HG02678 (cell line): ENCODE measurements around the gene SMARCB1.

Source experiments
- ATAC-seq: cut with Tn5 transposase; IDR thresholded peaks from one replicate; pipeline ENCODE4 v1.9.1; 2021; ENCODE audit warnings: mild to moderate bottlenecking, moderate library complexity; ENCODE audit not compliant: unreplicated experiment

Gene SMARCB1

DNA sequence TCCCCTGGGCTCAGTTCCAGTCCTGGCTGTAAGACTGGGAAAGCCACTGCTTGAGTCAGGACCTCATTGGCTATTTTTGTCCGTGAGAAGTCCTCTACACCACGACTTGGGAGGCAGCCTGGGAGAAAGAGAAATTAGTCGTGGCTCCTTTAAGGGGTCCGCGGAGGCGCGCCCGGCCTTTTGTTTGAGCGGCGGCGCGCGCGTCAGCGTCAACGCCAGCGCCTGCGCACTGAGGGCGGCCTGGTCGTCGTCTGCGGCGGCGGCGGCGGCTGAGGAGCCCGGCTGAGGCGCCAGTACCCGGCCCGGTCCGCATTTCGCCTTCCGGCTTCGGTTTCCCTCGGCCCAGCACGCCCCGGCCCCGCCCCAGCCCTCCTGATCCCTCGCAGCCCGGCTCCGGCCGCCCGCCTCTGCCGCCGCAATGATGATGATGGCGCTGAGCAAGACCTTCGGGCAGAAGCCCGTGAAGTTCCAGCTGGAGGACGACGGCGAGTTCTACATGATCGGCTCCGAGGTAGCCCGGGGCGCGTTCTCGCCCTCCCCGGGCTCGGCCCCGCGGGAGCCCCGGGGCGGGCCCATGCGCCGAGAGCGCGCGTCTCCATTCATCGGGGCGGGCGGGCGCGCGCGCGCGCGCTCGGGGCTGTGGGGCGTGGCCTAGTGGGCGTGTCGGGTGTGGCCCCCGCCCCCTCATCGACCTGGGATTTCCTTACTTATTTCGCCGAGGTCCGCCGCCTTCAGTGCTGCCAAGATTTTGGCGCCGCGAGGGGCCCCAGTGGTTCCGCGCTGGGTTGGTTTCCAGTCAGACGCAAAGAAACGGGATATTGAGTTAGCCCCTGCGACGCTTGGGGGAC is at the start of gene SMARCB1:
TSS of gene SMARCB1 (plus strand) at position 215 of the 848 bp plus-strand sequence. CDS start at position 419, 204 bp downstream.
- peak; percentile 73 for ATAC-seq

DNA sequence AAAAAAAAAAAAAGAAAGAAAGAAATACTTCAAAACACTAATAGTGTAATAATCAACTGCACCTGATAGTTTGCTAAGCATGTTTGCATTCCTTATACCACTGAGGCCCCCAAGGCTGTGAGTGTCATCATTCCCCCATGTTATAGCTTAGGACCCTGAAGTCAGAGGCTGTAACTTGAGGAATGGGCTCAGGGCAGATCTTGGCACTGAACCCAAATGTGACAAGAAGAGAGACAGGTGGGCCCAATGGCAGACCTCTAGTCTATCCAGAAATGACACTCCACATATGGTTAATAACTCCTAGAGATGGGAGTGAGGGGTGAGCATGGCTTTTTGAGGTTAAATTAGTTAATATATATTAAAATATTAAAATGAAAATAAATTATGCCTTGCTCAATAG is 49.1 kb upstream of the SMARCB1 start:
- ATAC-seq: no peak

- ATAC-seq: no peak
These were observed 44.1 kb upstream of the SMARCB1 start for GRCh38 chr22:23742505-23743264.

DNA sequence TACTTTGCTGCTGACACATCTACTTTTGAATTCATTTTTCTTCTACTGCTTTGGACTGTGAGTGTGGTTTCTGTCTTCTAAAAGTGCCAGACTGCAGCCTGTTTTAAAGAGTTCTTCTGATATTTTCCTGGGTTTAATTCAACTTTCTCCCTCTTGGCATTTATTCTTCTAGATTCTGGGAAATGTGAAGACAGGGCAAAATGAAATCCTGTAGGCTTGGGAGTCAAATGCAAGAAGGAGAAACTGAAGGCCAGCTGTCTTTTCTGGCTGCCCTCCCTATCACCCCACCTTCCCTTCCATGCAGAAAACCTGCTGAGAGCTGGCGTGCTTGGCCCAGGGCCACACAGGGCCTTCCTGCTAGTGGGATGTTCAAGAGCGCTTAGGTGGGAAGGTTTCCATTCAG is 43.5 kb upstream of the SMARCB1 start:
- no peak for ATAC-seq

DNA sequence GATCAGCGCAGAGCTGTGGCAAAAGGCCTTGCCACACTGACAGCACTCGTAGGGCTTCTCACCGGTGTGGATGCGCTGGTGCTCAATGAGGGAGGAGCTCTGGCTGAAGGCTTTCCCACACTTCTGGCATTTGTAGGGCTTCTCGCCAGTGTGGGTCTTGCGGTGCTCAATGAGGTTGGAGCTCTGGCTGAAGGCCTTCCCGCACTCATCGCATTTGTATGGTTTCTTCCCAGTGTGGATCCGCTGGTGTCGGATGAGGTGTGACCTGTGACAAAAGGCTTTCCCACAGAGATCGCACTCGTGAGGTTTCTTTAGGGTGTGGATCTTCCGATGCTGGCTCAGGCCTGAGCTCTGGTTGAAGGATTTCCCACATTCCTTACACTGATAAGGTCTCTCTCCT is 42.8 kb upstream of the SMARCB1 start:
- ATAC-seq: no peak

GRCh38 chr22:23744485-23744884 is 42.3 kb upstream of the SMARCB1 start:
- ATAC-seq: no peak

GRCh38 chr22:23745791-23746190 is 41.0 kb upstream of the SMARCB1 start:
- no peak for ATAC-seq

- no peak for ATAC-seq
These were observed 36.9 kb upstream of the SMARCB1 start for GRCh38 chr22:23749841-23750301.

- no peak for ATAC-seq
These were observed 36.4 kb upstream of the SMARCB1 start for GRCh38 chr22:23750367-23750713.

DNA sequence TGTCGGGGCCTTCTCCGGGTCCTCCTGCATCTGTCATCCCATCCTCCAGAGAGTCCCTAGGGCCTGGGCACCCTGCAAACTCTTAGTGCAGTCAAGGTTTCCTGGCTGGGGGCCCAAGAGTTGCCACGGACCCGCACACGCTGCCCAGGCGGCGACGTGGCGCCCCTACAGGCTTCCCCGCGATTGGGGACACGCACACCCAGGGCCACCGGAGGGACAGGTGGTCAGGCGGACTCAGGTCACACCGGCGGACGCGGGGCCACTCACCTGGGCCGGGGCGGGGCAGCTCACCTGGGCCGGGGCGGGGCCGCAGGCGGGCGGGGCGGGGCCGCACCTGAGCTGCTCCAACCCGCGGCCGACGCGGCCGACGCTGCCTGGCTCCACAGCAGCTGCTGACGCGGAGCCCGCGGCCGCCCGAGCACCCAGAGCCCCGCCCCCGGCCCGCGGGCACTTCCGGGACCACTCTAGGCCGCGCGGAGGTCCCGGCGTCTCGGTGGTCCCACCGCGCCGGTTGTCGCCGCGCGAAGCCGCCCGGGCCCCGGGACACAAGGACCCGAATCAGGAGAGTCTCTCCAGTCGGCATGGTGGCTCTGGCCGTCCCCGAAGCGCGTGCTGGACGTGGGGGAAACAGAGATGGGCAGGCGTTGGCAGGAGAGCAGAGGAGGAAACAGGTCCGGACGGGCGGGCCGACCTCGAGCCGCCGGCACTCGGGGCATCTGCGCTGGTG is 35.9 kb upstream of the SMARCB1 start, which contains the start of gene ZNF70:
TSS of gene ZNF70 (minus strand) at position 399 of the 727 bp plus-strand sequence. CDS start 5,972 bp downstream, outside the sequence.
- ATAC-seq: peak; percentile 80

GRCh38 chr22:23751441-23751996 is 35.2 kb upstream of the SMARCB1 start:
- ATAC-seq: peak; percentile 11

DNA sequence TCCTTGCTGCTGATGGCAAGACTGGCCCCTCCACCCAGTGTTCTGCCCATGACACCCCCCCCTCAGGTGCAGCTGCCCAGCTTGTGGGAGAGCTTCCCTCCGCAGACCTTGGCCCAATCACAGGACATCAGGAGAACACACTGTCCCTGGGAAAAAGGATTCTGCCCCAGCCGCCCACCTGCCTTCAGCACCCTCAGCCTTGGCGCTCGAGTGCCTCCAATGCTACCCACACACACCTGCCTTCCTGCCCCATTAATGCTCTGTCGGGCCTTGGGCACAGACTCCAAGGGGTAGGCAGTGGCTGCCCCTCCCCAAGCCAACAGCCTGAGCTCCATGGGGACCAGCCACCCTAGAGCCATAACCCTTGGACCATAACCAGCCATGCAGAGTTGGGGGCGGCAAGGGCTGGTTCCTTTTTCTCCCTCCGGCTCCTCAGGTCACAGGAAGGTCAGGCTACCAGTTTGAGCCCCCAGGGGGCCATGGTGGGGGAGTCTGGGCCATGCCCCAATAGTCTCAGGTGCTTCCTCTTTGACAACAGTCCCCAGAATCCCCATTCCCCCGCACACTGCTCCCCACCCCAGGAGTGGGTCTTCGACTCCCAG is 34.6 kb upstream of the SMARCB1 start:
- no peak for ATAC-seq

DNA sequence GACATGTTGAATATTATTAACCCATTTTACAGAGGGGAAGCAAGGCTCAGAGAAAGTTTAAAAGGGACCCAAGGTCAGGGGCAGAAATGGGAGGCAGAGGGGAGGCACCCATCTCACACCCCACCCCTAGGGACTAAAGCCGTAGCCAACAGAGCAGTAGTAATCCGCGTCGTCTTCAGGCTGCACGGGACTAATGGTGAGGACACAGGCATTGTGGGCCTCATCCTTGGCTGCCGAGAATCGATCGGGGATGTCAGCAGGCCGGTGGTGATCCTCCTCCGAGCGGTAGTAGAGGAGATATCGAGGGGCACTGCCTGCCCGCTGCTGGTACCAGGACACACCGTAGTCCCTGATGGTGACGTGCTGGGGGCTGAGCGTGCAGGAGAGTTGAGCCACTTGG is 34.0 kb upstream of the SMARCB1 start:
- ATAC-seq: no peak

DNA sequence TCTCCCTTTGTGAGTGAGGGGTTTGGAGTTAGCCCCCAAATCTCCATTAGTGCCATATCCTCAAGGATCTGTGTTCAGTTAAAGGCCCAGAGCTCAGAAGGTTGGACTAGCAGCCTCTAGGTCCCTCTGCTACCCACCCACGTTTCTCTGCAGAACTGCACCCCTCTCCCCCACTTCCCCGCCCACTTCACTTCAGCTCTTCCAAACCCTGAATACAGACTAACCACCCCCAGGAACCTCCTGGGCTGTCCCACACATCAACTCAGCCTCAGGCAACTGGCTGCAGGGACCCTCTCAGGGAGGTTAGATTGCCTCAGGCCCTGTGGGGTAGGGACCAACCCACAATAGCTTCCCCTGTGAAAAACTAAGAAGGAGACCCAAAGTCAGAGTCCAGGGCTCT is 33.4 kb upstream of the SMARCB1 start:
- ATAC-seq: no peak

DNA sequence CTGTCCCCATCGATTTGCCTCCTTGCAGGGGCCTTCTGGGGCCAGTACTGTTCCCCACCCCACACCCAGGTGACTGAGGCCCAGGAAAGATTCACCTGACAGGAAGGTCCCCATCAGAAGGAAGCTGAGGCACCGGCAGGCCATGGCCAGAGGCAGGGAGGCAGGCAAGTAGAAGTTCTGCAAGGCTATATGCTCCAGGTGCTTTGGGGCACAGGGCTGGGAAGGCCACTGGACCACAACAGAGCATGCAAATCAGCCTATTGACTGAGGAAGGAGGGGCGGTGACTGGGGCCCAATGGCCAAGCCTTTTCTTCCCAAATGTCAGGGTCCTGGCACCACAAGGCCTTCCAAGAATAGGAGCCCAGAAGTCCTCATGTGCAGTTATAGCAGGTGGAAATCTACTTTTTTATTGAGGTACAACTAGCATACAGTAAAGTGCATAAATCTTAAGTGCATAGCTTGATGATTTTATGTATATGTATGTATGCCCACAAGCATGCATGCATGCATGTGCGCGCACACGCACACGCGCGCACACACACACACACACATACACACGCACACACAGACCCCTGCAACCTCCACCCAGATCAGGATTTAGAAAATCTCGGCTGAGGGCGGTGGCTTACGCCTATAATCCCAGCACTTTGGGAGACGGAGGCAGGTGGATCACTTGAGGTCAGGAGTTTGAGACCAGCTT is 32.4 kb upstream of the SMARCB1 start, which contains the start of gene VPREB3:
TSS of gene VPREB3 (minus strand) at position 206 of the 700 bp plus-strand sequence. CDS start at position 144, 62 bp downstream.
- no peak for ATAC-seq

DNA sequence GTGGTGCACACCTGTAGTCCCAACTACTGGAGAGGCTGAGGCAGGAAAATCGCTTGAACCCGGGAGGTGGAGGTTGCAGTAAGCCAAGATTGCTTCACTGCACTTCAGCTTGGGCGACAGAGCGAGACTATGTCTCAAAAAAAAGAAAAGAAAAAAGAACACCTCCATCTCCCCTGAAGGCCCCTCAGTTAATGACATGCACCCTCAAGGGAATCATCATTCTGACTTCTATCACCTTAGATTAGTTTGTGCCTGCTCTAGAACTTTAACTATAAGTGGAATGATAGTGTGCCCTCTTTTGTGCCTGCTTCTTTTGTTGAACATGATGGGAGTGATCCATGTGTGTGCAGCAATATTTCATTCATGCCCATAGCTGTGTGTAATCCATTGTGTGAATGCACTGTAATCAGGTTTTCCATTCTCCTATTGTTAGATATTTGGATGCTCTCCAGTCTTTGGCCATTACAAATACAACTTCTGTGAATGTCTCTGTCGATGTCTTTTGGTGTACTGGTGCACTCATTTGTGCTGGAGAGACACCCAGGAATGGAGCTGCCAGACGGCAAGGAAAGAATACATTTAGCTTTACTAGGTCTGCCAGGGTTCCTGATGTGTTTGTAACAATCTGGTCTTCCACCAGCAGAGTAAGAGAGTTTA is 31.7 kb upstream of the SMARCB1 start:
- ATAC-seq: no peak

GRCh38 chr22:23755711-23756110 is 31.1 kb upstream of the SMARCB1 start:
- no peak for ATAC-seq

- ATAC-seq: no peak
These were observed 29.9 kb upstream of the SMARCB1 start for GRCh38 chr22:23756891-23757290.

DNA sequence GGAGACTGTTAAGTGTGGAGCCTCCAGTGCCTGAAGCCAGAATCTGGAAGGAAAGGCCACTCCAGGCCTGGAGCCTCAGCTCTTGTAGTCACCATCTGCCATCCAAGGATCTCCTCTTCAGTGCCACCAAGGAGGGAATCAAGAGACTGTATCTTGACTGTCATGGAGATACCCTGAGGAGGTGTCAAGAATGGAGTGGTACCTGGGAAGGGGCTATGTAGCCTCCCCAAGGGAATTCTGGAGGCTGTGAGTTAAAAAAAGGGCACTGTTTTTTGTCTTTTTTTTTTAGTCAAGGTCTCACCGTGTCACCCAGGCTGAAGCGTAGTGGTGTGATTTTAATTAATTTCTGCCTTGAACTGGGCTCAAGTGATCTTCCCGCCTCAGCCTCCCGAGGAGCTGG is 27.2 kb upstream of the SMARCB1 start:
- no peak for ATAC-seq
